ENCODE measurements around the gene SKI. TPM values are rescaled to one million over a fixed set of nuclear protein-coding genes. Genes with fewer than 3 reads are reported as not detected.

Gene SKI
- total and polyA plus RNA-seq, 7 donors: 7.7 to 32.1 (median 21.4) TPM

DNA sequence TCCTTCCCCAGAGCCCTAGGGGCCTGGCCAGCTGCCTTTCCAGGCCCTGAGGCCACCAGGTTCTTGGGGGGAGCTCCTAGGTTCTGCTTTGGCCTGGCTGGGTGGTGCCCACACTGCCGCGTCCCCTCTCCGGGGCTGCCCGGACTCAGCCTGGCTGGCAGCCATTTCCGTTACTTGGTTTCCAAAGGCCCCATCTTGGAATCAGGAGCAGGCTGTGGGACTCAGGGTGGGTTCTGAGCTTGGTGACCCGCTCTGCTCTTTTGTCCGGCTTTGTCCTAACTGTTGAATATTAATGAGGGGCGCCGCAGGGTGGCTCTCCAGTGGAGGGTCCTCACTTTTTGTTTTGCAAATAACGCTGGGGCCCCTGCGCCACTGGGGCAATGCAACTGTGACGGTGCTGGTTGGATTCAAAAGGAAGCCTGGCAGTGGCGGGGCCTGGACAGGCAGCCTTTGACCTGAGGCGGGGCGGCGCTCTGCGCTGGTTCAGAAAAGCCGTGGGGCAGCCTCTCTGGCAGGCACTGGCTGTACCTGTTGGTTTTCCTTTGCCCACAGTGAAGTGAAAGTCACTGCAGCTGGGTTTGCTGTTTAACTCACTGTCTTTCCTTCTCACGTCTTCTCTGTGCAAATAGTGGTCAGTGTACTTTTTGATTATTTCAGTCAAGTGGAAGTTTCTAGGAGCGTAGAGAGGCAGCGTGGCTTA lies 20.2 kb downstream of the SKI start:
- TF ChIP-seq, protein P1, sequence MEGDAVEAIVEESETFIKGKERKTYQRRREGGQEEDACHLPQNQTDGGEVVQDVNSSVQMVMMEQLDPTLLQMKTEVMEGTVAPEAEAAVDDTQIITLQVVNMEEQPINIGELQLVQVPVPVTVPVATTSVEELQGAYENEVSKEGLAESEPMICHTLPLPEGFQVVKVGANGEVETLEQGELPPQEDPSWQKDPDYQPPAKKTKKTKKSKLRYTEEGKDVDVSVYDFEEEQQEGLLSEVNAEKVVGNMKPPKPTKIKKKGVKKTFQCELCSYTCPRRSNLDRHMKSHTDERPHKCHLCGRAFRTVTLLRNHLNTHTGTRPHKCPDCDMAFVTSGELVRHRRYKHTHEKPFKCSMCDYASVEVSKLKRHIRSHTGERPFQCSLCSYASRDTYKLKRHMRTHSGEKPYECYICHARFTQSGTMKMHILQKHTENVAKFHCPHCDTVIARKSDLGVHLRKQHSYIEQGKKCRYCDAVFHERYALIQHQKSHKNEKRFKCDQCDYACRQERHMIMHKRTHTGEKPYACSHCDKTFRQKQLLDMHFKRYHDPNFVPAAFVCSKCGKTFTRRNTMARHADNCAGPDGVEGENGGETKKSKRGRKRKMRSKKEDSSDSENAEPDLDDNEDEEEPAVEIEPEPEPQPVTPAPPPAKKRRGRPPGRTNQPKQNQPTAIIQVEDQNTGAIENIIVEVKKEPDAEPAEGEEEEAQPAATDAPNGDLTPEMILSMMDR (IDR thresholded peaks at IDR 0.05): no peak
- peak overlapping the region; percentile 28 for H3K4me3 ChIP-seq
- no peaks in the 10 kb centered on the region for H3K9me3 ChIP-seq
- DNase-seq (peak in 1 of 2 donors; percentile 19), ATAC-seq (no peak)
- WGBS, 3 donors: 74 to 81% (median 78%) methylated on average over 21 of the region's 21 CpGs
- intact Hi-C loops (cut with DNase I): no loop called here
- H3K4me1 ChIP-seq: peaks cover 81% of the 10 kb centered on the region
- no peaks in the 10 kb centered on the region for H3K36me3 ChIP-seq (ENCODE audit: insufficient read depth in 1 of 2, low read depth in 1 of 2)
- H3K27me3 ChIP-seq (ENCODE audit: insufficient read depth in 3 of 3, low read length in 2 of 3): no peaks in the 10 kb centered on the region
- H3K27ac ChIP-seq: no peak overlapping the region

DNA sequence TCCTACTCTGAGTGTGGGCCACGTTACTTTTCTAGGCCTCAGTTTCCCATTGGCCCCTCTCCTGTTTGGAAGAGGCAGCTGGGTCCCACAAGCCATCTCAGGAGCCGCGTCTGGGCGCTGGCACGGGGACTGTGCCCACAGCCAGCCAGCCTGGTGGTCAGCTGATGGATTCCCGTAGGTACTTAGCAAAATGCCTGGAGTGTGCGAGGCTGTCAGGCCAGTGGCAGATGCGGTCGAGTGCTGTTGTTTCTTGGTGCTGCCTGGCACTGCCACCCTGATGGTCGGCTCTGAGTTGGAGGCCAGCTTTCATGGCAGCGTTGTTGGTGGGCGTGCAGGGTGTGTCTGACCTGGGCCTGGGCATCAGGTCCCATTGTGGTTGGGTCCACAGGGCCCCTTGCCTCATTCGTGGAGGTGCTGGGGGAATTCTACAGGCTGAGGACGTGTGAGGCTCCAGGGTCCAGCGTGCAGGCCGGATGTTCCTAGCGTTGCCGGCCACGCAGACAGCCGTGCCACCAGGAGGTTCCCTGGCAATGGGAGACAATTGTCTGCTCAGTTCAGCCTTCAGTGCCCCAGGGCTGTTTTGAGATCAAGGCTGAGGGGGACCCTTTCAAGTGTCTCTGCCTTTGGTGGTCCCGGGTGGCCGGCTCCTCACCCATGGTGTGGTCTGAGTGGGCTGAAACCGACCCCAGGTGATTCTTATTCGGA lies 20.9 kb downstream of the SKI start:
- no peak for ATAC-seq
- no peak overlapping the region for H3K4me3 ChIP-seq
- WGBS, 3 donors: 64 to 82% (median 71%) methylated on average over 24 of the region's 24 CpGs
- intact Hi-C loops (cut with DNase I): no loop called here
- TF ChIP-seq, protein P1 (IDR thresholded peaks at IDR 0.05): no peak
- H3K27ac ChIP-seq: peak overlapping the region; percentile 23
- no peaks in the 10 kb centered on the region for H3K27me3 ChIP-seq (ENCODE audit: insufficient read depth in 3 of 3, low read length in 2 of 3)
- DNase-seq: no peak
- no peaks in the 10 kb centered on the region for H3K36me3 ChIP-seq (ENCODE audit: insufficient read depth in 1 of 2, low read depth in 1 of 2)
- no peaks in the 10 kb centered on the region for H3K9me3 ChIP-seq
- H3K4me1 ChIP-seq: peaks cover 76% of the 10 kb centered on the region

DNA sequence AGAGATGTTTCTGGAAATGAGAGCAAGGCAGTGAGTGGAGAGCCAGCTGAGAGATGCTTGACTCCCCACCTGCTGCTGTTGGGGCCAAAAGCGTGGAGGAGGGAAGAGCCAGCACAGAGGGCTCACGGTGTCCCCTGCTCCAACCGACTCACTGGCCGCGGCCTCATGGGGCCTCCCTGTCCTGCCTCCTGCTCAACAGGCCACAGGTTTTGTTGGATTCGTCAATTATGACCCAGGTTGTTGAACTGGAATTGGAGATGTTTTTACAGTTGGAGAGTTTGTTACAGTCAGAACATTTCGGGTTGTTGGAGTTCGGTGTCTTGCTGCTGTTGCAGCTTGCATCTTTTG lies 21.4 kb downstream of the SKI start:
- ATAC-seq: no peak
- Histone ChIP-seq H3K4me3 (no peak overlapping the region), H3K9me3 (no peaks in the 10 kb centered on the region), H3K27me3 (ENCODE audit: insufficient read depth in 3 of 3, low read length in 2 of 3) (no peaks in the 10 kb centered on the region), H3K4me1 (peaks cover 76% of the 10 kb centered on the region), H3K36me3 (ENCODE audit: insufficient read depth in 1 of 2, low read depth in 1 of 2) (no peaks in the 10 kb centered on the region), H3K27ac (no peak overlapping the region)
- 70 to 84% (median 78%) methylated on average over 8 of the region's 8 CpGs for WGBS, 3 donors
- intact Hi-C loops (cut with DNase I): no loop called here
- no peak for DNase-seq
- TF ChIP-seq, protein P1 (IDR thresholded peaks at IDR 0.05): no peak

DNA sequence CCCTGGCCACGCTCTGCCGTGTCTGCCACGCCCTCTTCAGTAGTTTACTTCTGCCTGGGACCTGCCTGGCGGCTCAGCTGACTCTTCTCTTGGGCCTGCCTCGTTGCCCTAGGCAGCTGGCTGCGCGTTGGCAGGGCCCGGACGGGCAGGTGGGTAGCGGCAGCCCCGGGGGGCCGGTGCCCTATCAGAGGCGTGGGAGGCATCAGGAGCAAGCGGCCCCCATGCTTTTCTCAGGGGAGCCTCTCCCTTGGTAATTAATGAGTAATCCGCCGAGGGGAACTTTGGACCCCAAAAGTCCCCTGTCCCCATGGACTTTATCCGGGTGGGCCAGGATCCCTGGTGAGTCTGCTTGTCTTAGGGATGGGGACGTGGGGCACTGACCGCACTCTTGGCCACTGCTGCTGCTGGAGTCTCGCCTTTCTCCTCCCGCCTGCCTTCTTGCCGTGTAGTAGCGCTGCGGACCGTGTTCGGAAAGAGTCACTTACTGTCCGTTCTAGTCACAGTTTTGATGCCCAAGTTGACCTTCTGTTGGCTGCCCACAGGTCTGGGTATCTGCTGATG lies 22.7 kb downstream of the SKI start:
- H3K4me3 ChIP-seq: peak overlapping the region; percentile 7
- H3K27me3 ChIP-seq (ENCODE audit: insufficient read depth in 3 of 3, low read length in 2 of 3): no peaks in the 10 kb centered on the region
- no peaks in the 10 kb centered on the region for H3K36me3 ChIP-seq (ENCODE audit: insufficient read depth in 1 of 2, low read depth in 1 of 2)
- H3K4me1 ChIP-seq: peaks cover 76% of the 10 kb centered on the region
- H3K9me3 ChIP-seq: peaks cover 5% of the 10 kb centered on the region
- TF ChIP-seq, protein P1 (IDR thresholded peaks at IDR 0.05): no peak
- WGBS, 3 donors: 54 to 76% (median 61%) methylated on average over 27 of the region's 27 CpGs
- ATAC-seq (no peak), DNase-seq (peak; percentile 17 to 55)
- intact Hi-C loops (cut with DNase I): no loop called here
- H3K27ac ChIP-seq: no peak overlapping the region
